Hepatocyte (in vitro differentiated cells): ENCODE measurements around the gene METRNL. TPM values are rescaled to one million over a fixed set of nuclear protein-coding genes. Genes with fewer than 3 reads are reported as not detected.
A peak's percentile ranks its signal among the peaks of the same experiment; 100 is the strongest.

Source experiments
- DNase-seq: peaks from one replicate; pipeline ENCODE4 v3.0.0-alpha.2; 2016; ENCODE audit warnings: low spot score
- H2AFZ ChIP-seq: fragments of 200-600 bp; sonication (generic); 2 replicates; pipeline ENCODE4 v1.6.0; 2016; ENCODE audit warnings: antibody characterized with exemption, mild to moderate bottlenecking
- H3K27ac ChIP-seq: fragments of 200-600 bp; sonication (generic); 2 replicates; pipeline ENCODE4 v1.5.1; 2016; ENCODE audit warnings: mild to moderate bottlenecking
- H3K27me3 ChIP-seq: fragments of 200-600 bp; sonication (generic); 2 replicates; pipeline ENCODE4 v1.6.1; 2016
- H3K36me3 ChIP-seq: fragments of 200-600 bp; sonication (generic); replicated peaks from 2 replicates; pipeline ENCODE4 v1.5.1; 2016; ENCODE audit warnings: low read depth; ENCODE audit not compliant: insufficient read depth
- H3K4me1 ChIP-seq: fragments of 200-600 bp; sonication (generic); 2 replicates; pipeline ENCODE4 v1.5.1; 2016; ENCODE audit warnings: mild to moderate bottlenecking, moderate library complexity; ENCODE audit not compliant: insufficient read depth
- H3K4me2 ChIP-seq: fragments of 200-600 bp; sonication (generic); 2 replicates; pipeline ENCODE4 v1.6.0; 2016
- H3K4me3 ChIP-seq: fragments of 200-600 bp; sonication (generic); 2 replicates; pipeline ENCODE4 v1.5.1; 2016; ENCODE audit warnings: mild to moderate bottlenecking
- H3K79me2 ChIP-seq: fragments of 200-600 bp; sonication (generic); 2 replicates; pipeline ENCODE4 v1.6.0; 2017; ENCODE audit warnings: mild to moderate bottlenecking
- H3K9me2 ChIP-seq: fragments of 200-600 bp; sonication (generic); replicated peaks from 2 replicates; pipeline ENCODE4 v1.6.0; 2017; ENCODE audit warnings: mild to moderate bottlenecking; ENCODE audit not compliant: insufficient read depth
- H3K9me3 ChIP-seq: fragments of 200-600 bp; sonication (generic); 2 replicates; pipeline ENCODE4 v1.5.1; 2016; ENCODE audit warnings: low read depth, mild to moderate bottlenecking
- H4K20me1 ChIP-seq: fragments of 200-600 bp; sonication (generic); 2 replicates; pipeline ENCODE4 v1.6.0; 2016; ENCODE audit warnings: mild to moderate bottlenecking; ENCODE audit not compliant: insufficient read depth, poor library complexity, severe bottlenecking
- EZH2 ChIP-seq: fragments of 200-600 bp; sonication (generic); IDR thresholded peaks from 2 replicates; pipeline ENCODE4 v1.6.1; 2016; ENCODE audit warnings: antibody characterized with exemption, mild to moderate bottlenecking, borderline replicate concordance
- EZH2phosphoT487 ChIP-seq: fragments of 200-600 bp; sonication (generic); IDR thresholded peaks from one replicate; pipeline ENCODE4 v1.6.1; 2018; ENCODE audit warnings: antibody characterized with exemption, mild to moderate bottlenecking, low read depth, moderate library complexity; ENCODE audit not compliant: unreplicated experiment, severe bottlenecking
- WGBS: methylation state at CpG from one replicate; pipeline ENCODE4 v1.1.6; 2016; ENCODE audit warnings: low lambda C conversion rate; ENCODE audit errors: missing lambda C conversion rate; 5-methylcytosine and 5-hydroxymethylcytosine counted together
- polyA plus RNA-seq: library from polyadenylated mRNA; unstranded; fragments of >200 nt; fragmentation: Nextera tagmentation; extraction: Ambion mirVana; gene quantifications from 2 replicates; pipeline ENCODE4 v1.2.1, GENCODE V29; 2016
- total RNA-seq: library from RNA; depleted of rRNA; stranded (reverse); fragments of >200 nt; gene quantifications from 2 replicates; pipeline ENCODE4 v1.2.3, GENCODE V29; 2014
- TF ChIP-seq, protein P1 (sequence below): fragments of 200-600 bp; sonication (generic); IDR thresholded peaks from 2 replicates; pipeline ENCODE4 v1.5.1; 2016; ENCODE audit warnings: antibody characterized with exemption, mild to moderate bottlenecking; ENCODE audit not compliant: poor library complexity

Gene METRNL
- total and polyA plus RNA-seq, 2 experiments from 2014 or later: 97.2 to 164 TPM

DNA sequence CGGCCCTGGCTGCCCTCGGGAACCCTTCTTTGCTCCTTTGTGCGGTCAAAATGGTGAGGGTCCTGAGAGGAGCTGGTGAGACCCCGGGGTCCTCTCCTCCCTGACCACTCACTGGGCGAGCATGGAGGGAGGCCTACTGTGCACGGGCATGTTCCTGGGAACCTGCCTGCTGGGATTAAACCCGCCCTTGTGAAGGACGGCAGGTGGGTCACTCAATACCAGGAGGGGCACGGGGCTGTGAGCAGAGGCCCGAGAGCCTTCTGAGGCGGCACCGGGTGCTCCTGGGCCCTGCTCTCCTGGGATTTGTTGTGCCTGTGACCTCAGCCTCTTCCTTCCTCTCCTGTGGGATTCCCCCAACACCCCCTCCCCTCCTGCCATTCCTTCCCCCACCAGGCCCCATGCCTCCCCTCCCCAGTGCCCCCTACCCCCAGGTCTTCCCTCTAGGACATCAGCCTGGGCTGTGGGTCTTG, 19.7 kb downstream of the METRNL start:
- TF ChIP-seq EZH2 (no peak), EZH2phosphoT487 (no peak)
- TF ChIP-seq, protein P1, sequence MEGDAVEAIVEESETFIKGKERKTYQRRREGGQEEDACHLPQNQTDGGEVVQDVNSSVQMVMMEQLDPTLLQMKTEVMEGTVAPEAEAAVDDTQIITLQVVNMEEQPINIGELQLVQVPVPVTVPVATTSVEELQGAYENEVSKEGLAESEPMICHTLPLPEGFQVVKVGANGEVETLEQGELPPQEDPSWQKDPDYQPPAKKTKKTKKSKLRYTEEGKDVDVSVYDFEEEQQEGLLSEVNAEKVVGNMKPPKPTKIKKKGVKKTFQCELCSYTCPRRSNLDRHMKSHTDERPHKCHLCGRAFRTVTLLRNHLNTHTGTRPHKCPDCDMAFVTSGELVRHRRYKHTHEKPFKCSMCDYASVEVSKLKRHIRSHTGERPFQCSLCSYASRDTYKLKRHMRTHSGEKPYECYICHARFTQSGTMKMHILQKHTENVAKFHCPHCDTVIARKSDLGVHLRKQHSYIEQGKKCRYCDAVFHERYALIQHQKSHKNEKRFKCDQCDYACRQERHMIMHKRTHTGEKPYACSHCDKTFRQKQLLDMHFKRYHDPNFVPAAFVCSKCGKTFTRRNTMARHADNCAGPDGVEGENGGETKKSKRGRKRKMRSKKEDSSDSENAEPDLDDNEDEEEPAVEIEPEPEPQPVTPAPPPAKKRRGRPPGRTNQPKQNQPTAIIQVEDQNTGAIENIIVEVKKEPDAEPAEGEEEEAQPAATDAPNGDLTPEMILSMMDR: no peak

DNA sequence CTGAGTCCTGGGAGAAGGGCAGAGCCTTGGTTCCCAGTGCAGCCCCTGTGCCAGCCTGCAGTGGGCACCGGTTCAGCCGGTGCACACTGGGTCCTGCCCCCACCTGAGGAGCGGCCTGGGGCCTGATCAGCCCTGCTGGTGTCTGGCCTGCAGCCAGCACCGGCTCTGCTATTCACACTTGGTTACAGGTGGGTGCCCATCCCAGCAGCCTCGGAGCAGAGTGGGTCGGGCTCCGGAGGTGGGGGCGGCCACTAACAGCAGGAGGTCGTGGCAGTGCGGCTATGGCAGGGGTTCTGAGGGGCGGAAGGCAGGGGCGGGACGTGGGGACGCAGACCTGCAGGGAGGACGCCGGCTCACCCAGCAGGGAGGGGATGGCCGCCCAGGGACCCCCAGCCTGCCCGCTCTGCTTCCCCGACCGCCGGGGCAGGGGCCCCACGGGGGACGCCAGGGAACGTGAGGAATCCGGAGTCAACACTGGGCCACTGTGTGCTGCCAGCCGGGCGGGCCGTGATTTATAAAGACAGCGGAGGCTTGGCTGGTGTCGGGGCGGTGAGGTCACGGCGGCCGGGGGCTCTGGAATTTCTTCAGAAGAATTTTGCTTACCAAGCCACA, 20.3 kb downstream of the METRNL start:
- peak overlapping the region; percentile 62 for H3K27ac ChIP-seq
- no peak overlapping the region for H2AFZ ChIP-seq
- no peak overlapping the region for H3K4me3 ChIP-seq
- H4K20me1 ChIP-seq: no peaks in the 10 kb centered on the region
- 31% methylated on average over 30 of the region's 34 CpGs for WGBS
- H3K27me3 ChIP-seq: no peaks in the 10 kb centered on the region
- H3K36me3 ChIP-seq: no peaks in the 10 kb centered on the region
- peak; percentile 75 for DNase-seq
- no peak for TF ChIP-seq EZH2phosphoT487
- TF ChIP-seq EZH2: no peak
- TF ChIP-seq, protein P1: no peak
- no peaks in the 10 kb centered on the region for H3K9me2 ChIP-seq
- peak overlapping the region; percentile 73 for H3K4me2 ChIP-seq
- peaks cover 8% of the 10 kb centered on the region for H3K79me2 ChIP-seq
- peaks cover 61% of the 10 kb centered on the region for H3K4me1 ChIP-seq
- no peaks in the 10 kb centered on the region for H3K9me3 ChIP-seq

More for the DNA sequence above, 19.7 kb downstream of the METRNL start:
- 76% methylated on average over 9 of the region's 12 CpGs for WGBS
- Histone ChIP-seq H3K27me3 (no peaks in the 10 kb centered on the region), H3K27ac (peak overlapping the region; percentile 62), H3K36me3 (no peaks in the 10 kb centered on the region), H3K4me2 (peak overlapping the region; percentile 73), H4K20me1 (no peaks in the 10 kb centered on the region), H2AFZ (no peak overlapping the region), H3K79me2 (peaks cover 8% of the 10 kb centered on the region), H3K9me2 (no peaks in the 10 kb centered on the region), H3K9me3 (no peaks in the 10 kb centered on the region), H3K4me1 (peaks cover 56% of the 10 kb centered on the region), H3K4me3 (no peak overlapping the region)
- DNase-seq: no peak

DNA sequence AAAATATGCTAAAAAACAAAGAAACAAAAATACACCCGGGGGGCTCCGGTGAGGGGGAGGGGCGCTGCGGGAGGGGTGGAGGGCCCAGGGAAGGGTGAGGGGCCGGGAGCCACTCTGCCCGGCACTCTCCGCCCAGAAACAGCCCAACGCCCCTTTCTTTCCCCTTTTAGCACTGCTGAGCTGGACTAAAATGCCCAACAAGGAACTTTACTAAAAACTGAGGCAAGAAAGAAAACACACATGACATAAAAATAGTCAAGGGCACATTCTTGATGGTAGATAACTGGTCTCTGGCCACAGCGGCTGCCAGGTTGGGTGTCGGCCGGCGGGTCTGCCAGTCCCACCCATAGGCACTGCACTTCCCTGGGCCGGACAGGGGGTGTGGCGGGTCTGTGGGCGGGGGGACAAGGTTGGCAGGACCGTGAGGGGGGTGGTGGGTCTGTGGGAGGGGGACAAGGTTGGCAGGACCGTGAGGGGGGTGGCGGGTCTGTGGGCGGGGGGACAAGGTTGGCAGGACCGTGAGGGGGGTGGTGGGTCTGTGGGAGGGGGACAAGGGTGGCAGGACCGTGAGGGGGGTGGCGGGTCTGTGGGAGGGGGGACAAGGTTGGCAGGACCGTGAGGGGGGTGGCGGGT, 20.9 kb downstream of the METRNL start:
- Histone ChIP-seq H3K9me3 (no peaks in the 10 kb centered on the region), H3K4me1 (peaks cover 61% of the 10 kb centered on the region), H3K36me3 (no peaks in the 10 kb centered on the region), H3K27me3 (no peaks in the 10 kb centered on the region), H4K20me1 (no peaks in the 10 kb centered on the region), H3K27ac (peak overlapping the region; percentile 62), H3K4me2 (peak overlapping the region; percentile 73), H3K4me3 (no peak overlapping the region), H2AFZ (no peak overlapping the region), H3K9me2 (no peaks in the 10 kb centered on the region), H3K79me2 (peaks cover 4% of the 10 kb centered on the region)
- 42% methylated on average over 15 of the region's 24 CpGs for WGBS
- no peak for DNase-seq
- TF ChIP-seq, protein P1: no peak
- TF ChIP-seq EZH2phosphoT487 (no peak), EZH2 (no peak)
